Stimulated activated CD8-positive, alpha-beta memory T cell treated with anti-CD3 and anti-CD28 coated beads, Interleukin-4, amount 100 ng/mL, for 4 hours (primary cell): ENCODE results near the gene TIAM1.

Source experiments
- DNase-seq, 2 donors: peaks; one replicate each; pipeline ENCODE4 v3.0.0-alpha.2; 2020; ENCODE audit warnings: low read depth in 2 of 2, low spot score in 1 of 2

TIAM1 gene, protein sequence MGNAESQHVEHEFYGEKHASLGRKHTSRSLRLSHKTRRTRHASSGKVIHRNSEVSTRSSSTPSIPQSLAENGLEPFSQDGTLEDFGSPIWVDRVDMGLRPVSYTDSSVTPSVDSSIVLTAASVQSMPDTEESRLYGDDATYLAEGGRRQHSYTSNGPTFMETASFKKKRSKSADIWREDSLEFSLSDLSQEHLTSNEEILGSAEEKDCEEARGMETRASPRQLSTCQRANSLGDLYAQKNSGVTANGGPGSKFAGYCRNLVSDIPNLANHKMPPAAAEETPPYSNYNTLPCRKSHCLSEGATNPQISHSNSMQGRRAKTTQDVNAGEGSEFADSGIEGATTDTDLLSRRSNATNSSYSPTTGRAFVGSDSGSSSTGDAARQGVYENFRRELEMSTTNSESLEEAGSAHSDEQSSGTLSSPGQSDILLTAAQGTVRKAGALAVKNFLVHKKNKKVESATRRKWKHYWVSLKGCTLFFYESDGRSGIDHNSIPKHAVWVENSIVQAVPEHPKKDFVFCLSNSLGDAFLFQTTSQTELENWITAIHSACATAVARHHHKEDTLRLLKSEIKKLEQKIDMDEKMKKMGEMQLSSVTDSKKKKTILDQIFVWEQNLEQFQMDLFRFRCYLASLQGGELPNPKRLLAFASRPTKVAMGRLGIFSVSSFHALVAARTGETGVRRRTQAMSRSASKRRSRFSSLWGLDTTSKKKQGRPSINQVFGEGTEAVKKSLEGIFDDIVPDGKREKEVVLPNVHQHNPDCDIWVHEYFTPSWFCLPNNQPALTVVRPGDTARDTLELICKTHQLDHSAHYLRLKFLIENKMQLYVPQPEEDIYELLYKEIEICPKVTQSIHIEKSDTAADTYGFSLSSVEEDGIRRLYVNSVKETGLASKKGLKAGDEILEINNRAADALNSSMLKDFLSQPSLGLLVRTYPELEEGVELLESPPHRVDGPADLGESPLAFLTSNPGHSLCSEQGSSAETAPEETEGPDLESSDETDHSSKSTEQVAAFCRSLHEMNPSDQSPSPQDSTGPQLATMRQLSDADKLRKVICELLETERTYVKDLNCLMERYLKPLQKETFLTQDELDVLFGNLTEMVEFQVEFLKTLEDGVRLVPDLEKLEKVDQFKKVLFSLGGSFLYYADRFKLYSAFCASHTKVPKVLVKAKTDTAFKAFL (N-terminal part only)

DNA sequence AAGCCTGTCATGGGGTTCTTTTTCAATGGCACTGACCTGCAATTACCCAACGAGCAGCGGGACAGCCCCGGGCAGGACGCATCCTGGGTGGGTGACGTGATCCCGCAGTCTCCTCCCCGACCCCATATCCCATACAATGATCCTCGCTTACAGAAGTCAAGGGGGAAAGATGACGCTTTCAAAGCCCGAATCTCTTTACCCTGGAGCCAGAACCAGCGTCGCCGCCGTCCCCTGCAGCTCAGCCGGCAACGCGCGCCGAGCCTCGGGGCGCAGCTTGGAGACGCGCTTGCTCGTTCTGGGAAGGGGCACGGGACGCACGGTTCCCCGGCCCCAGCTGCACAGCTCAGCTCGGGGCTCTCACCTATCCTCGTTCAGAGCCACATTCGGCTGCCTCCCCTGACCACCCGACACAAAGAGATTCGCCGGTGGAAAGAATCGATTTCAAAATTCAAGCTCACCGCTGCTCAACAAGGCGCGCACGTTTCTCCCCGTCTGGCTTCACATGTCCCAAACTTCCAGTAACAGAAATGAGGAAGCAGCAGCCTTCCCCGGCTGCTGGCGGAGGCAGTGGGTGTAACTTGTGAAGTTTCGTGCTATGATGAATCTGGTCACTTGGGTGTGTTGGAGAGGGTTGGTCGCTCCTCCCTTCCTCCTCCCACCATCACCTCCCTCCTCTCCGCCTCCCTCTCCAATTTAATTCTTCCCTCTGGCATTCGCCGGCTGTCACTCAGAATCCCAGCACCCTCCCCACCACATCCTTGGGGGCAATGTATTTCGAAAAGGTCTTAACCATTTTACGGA lies at the start of gene TIAM1:
TIAM1 (minus strand) TSS at position 582 of the 801 bp plus-strand sequence. CDS start 77,289 bp downstream, outside the sequence.
- DNase-seq = no peak

DNA sequence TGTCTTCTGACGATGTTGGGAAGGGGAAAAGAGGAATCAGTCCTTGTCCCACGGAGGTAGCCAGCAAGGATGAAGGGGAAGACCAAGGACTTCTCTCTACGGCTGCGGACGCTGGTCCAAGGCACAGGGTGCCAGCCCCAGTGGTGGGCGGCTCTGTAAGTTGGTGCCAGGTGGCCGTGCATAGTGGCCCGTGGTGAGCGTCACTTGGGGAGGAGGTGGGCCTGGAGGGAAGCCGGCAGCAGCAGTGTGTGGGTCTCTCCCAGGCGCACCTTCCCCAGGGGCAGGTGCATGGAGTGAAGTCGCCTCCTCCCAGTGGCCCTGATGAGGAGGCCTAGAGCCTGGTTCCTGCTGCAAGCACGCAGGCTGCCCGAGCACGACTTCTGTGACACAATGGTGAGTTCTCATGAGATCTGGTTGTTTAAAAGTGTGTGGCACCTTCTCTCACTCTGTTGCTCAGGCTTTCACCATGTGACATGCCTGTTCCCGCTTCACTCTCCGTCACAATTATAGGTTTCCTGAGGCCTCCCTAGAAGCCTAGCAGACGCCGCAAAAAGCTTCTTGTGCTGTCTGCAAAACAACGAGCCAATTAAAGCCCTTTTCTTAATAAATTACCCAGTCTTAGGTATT lies 43.6 kb upstream of the TIAM1 start:
- DNase-seq = no peak

DNA sequence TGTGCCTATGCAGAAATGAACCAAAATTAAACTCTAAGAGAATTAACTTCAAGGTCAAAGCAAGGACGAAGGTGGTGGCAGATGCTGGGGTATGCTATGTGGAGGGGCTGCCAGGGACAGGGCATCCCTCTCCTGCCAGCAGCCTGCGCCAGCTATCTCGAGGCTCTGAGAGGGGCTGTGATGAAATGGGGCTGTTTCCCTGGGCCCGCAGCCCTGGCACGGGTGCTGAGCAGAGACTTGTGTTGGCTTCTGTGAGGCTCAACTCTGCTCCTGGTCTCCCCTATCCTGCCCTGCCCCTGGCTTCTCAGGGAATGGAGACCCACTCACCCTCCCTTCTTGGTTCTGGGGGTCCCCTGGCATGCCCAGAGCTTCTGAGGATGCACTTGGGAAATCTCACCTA lies 41.9 kb upstream of the TIAM1 start:
- DNase-seq = no peak

DNA sequence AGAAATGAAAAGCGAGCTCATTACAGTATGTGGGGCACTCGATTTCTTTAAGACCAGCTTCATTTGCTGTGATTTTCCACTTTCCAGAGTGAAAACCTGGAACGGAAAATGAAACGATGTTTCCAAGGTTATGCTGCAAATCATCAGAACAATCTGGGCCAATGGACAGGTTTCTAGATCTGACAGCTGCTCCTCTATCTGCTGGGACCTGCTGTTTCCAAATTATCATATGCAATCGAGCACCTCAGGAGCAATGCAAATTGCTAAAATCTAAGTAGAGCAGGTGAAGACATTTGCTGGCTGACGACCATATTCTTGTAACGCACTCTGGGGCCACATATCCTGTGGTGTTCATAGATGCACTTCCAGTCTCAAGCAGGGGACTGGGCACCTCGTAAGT lies 39.7 kb upstream of the TIAM1 start:
- DNase-seq = no peak

DNA sequence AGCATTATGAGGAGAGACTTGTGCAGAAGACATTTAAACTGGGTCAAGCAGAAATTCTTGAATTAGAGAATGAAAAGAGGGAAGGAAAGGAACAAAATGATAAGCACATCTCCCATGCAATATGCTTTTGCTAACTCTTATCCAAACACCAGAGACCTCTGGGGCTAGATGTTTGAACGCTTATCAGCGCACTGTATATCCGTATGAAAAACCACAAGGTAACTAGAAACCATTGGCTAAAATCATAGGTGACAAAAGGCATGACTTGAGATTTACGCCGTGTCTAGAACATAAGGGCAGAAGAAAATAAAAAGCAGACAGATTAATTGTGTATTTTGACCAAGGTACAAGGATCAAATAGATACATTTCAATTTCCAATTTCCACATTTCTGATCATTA lies 38.0 kb upstream of the TIAM1 start:
- no peak for DNase-seq

DNA sequence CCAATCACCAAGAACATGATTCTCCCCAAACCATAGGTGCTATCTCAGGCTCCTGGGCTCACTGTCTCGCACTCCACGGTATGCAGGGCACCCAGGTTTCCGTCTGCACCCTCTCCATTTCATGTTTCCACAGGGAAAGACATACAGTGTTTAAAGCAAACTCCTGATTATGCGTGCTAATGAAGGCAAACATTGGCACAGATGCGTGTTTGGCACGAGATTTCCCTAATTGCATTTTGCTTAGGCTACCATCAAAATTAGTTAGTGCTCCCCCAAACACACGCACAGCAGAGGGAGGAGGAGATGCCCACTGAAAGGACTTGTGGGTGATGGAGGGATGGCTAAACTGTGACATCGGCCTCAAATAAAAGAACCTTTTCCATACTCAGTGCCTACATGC lies 32.2 kb upstream of the TIAM1 start:
- no peak for DNase-seq

DNA sequence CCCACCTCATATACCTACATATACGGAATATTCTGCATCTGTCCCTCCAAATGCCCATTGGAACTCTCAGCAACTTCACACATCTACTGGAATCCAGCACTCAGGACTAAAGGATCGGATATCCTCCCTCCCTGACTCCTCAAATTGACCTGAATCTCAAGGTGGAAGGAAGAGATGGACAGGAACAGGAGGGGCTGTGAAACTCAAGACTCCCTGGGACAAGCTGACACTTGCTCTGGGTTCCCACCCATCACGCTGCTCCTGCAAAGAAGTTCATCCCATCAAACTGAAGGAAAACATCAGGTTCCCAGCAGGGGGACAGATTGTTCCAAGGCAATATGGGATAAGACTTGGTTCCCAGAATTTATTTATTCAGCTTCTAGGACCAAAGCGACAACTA lies 30.3 kb upstream of the TIAM1 start:
- no peak for DNase-seq

DNA sequence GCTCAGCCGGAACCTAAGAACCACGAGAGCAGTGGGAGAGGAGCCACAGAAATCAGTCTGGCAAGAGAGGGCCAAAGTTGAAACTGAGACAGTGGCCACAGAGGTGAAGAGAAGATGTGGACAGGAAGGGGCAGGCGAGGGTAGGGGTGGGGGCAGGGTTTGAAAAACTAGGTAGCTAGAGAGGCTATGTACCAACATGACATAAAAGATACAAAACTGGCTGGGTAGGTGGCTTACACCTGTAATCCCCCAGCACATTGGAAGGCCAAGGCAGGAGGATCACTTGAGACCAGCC lies 28.4 kb upstream of the TIAM1 start:
- DNase-seq = no peak

DNA sequence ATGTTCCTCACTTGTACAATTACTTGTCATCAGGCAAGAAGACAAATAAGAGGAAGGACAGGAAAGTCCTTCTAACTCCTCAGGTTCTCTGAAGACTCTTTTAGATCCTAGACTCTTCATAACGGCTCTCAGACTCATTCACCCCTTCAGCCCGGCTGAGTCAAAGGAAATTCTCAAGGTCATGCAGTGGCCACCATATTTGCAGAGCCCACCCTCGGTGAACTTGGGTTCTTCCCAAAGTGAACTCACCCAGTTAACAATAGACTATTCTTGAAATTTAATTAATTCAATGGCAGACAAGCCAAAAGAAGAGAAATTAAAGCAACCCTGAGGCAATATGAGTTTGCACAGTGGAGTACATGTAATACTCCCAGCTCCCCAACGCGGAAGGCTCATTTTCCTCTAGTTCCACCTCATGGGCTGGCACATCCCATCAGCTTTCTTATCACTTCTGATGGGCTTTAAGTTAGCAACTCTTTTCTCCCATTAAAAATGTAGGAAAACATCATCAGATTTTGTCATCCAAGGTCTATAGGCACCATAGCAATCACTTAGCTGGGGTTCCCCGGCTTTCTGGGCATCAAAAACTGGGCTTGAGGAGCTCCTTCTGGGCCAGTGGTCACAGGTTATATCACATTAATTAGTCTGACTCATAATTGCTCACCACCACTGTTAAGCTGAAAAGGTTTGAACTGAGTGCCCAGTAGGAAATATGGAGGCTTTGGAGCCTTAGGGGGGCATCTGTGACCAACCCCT lies 27.8 kb upstream of the TIAM1 start:
- DNase-seq = no peak

DNA sequence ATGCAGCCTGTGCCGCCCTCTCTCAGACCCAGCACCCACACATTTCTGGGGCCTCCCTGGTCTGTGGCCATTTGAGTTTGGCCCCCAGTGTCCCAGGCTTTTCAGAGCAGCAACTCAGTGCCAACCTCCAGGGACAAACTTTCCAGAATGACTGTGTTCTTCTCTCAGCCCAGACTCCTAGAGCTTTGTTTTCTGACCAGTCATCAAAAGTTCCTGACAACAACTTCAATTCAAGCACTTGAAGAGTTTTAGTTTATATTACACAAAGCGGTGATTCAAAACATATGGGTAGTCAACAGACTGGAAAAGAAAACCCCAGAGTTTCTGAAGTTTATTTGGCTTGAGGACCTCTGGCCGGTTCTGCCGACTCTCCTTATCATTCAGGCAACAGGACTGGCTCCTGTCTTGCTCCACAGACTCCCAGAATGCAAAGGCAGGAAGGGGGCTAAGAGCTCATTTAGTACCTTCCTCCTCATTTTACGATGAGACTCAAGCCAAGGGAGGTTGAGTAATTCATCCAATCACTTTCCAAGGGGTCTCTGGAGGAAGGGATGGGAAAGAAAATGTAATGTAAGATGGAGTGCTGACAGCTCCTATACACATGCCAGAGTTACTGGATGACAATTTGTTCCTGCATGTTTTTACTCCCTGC lies 27.0 kb upstream of the TIAM1 start:
- DNase-seq = no peak

DNA sequence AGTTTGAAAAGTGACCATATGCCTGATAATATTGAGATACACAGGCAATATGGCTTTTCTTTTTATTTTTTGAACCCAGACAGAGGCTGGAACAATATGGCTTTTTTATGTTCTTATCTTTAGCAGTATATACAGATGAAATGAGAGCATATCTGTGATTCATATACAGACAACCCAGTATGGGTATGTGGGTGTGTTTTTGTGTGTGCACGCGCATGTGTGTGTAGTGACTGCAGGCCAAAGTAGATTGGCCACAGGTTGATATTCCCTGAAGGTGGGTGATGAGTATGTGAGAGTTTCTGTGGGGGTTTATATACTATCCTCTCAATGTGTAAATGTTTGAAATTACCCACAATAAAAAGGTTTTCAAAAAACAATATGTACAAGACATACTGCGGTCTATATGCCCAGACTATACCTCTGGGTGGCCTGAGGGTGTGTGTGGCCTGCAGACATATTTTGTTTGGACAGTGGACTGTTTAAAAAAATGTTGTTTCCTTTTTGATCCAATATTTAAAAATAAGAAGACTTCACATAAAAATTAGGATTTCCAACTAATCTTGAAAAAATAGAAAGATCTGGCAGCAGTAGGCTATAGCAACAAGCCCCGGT lies 26.3 kb upstream of the TIAM1 start:
- no peak for DNase-seq

DNA sequence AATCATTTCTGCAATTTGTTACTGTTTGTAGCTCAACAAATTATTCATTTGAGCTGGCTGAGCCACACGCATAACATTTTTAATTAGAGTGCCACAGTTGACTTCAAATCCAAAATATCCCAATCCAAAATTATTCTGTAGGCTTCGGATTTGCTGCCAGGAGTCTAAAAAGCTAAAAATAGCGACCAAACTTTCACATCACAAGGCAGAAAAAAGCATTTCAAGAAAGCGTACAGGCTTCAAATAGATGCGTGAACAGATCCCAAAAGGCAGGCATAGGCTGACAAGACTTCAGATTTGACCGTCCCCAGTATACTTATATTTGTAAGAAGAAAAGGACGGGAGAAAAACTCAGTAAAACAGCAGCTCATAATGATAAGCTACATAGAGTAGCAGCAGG lies 24.3 kb upstream of the TIAM1 start:
- no peak for DNase-seq

DNA sequence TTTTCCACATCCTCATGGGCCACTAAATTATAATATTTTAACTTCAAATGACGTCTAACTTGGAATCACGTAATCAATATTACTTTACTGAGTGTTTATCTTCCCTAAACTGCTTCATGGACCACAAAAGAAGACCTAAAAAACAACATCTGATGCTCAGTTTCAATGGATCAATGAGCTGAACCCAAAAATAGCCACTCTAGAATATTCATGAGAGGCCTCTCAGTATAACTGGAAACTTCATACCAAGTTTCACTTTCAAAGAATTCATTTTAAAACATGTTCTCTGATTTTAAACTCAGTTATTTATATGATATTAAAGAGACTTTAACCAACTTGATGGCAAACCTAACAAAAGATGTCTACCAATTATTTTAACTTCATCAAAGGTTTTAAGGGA lies 23.7 kb upstream of the TIAM1 start:
- DNase-seq = no peak

DNA sequence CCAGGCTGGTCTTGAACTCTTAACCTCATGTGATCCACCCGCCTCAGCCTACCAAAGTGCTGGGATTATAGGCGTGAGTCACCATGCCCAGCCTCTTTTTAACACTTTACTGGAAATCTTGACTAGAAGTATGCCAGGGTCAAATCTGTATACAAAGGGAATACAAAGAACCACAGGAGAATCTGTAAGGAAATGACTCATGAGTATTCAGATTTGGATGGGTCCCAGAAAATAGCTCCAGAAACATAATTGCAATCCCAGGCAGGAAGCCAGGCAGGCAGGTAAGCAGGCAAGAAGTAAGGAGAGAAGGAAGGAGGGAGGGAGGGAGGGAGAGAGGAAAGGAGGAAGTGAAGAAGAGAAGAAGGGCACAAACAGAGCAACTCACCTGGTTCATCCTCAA lies 22.8 kb upstream of the TIAM1 start:
- DNase-seq = no peak

DNA sequence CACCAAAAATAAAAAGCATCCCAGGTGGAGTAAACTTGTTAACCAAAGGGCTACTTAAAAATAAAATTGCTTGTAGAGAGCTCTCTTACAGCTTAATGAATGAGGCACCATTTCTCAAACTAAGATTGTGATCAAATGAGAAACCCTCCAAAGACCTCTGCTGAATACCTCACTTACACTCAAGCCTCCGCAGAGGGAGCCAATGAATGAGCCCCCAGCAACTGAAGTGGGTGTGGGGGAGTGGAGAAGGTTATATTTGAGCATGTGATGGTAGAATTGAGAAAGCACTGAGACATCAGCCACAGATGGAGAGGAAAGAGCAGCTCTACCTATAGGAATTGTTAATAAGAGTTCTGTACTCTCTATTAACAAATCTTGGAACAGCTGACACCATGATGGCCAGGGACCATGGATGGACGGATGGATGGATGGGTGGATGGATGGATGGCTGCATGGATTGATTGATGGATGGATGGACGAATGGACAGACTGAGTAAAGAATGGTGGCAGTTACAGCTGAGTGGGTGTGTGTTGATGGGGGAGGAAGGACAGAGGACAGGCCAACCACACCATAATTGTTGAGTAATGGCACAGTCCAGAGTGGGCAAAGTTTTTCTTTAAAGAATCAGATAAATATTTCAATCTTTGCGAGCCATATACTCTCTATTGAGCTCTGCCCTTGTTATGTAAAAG lies 20.3 kb upstream of the TIAM1 start:
- DNase-seq = no peak

DNA sequence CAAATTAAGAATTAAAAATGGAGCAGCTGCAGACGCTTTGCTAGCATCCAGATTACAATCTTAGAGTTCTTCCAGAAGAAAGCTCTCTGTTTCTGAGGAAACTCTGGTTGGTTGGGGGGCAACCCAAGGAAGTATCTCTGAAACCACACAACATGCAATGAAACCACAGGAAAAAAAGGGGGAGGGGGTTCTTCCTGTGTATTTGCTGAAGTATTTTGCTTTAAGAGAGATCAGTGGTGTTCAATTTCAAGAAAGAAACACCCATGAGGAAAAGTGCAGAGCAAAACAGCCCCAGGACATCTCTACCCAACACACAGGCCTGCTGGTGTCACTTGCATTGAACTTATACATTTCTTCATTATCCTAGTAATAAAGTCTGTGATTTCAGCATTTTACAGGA lies 19.7 kb upstream of the TIAM1 start:
- DNase-seq = no peak

DNA sequence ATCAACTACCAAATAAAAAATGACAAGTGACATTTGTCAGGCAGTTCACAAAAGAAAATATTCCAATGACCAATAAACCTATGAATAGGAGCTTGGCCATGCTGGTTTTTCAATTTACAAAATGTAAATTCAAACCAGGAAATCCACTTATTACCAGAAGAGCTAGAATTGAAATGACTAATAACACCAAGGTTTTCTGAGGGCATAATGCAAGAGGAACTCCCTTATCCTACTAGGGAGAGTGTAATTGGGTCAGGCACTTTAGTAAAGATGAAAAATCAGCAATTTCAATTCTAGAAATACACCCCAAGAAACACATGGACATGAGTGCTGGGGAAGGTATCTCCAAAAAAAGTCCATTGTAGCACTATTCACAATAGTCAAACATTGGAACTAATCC lies 16.7 kb upstream of the TIAM1 start:
- DNase-seq = no peak

DNA sequence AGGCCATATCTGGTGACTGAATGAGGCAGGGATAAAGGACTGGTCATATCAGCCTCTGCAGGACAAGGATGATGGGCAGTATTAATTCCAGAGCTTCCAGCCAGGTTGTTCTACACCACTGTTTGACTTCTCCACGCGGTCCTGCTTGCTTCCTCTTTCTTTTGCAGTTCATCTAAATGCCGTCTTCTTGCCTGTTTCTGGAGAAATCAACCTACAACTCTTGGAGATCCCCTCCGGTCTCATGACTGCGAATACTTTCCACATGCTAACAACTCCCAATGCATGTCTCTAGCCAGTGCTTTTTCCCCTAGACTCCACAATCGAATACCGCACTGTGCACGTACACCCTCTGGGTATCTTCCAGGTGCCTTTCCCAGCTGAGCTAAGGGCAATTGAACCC lies 14.1 kb upstream of the TIAM1 start:
- DNase-seq = no peak
